Osteoblast (primary cell): ENCODE results near the gene OVOL2. TPM values are rescaled to one million over a fixed set of nuclear protein-coding genes. Genes with fewer than 3 reads are reported as not detected.

Source experiments
- DNase-seq: peaks from one replicate; pipeline ENCODE4 v3.0.0; 2011; ENCODE audit warnings: low spot score, mixed read lengths; ENCODE audit not compliant: insufficient read length; ENCODE audit errors: missing footprints
- H2AFZ ChIP-seq: 2 replicates; pipeline ENCODE4 v1.6.0; 2011; ENCODE audit warnings: mild to moderate bottlenecking, low read length
- H3K27ac ChIP-seq: 2 replicates; pipeline ENCODE4 v1.5.1; 2011; ENCODE audit warnings: mild to moderate bottlenecking, low read depth, low read length, moderate library complexity
- H3K27me3 ChIP-seq: 2 replicates; pipeline ENCODE4 v1.6.0; 2012; ENCODE audit warnings: mild to moderate bottlenecking, control low read depth, inconsistent platforms, low read length, moderate library complexity; ENCODE audit not compliant: insufficient read depth
- H3K36me3 ChIP-seq: 2 replicates; pipeline ENCODE4 v1.5.1; 2011; ENCODE audit warnings: mild to moderate bottlenecking, low read length, control low read depth, moderate library complexity; ENCODE audit not compliant: insufficient read depth
- H3K4me1 ChIP-seq: 2 replicates; pipeline ENCODE4 v1.5.1; 2011; ENCODE audit warnings: mild to moderate bottlenecking, low read length, control low read depth, moderate library complexity; ENCODE audit not compliant: insufficient read depth
- H3K4me2 ChIP-seq: 2 replicates; pipeline ENCODE4 v1.6.0; 2011; ENCODE audit warnings: mild to moderate bottlenecking, low read length; ENCODE audit not compliant: insufficient read depth
- H3K4me3 ChIP-seq: fragments of 200-600 bp; sonication (generic); 3 replicates; pipeline ENCODE4 v1.5.1; 2012; ENCODE audit warnings: mild to moderate bottlenecking, low read length, inconsistent platforms; ENCODE audit not compliant: insufficient read depth
- H3K79me2 ChIP-seq: 2 replicates; pipeline ENCODE4 v1.6.0; 2012; ENCODE audit warnings: mild to moderate bottlenecking, low read length, control low read depth, inconsistent platforms; ENCODE audit not compliant: insufficient read depth
- H3K9me3 ChIP-seq: 2 replicates; pipeline ENCODE4 v1.5.1; 2011; ENCODE audit warnings: low read depth, low read length, control low read depth
- H4K20me1 ChIP-seq: 2 replicates; pipeline ENCODE4 v1.6.0; 2012; ENCODE audit warnings: mild to moderate bottlenecking, low read length, control low read depth; ENCODE audit not compliant: insufficient read depth
- total RNA-seq: library from RNA; depleted of rRNA; stranded (reverse); fragments of >200 nt; gene quantifications from 2 replicates; pipeline ENCODE4 v1.2.3, GENCODE V29; 2012
- TF ChIP-seq, protein P1 (sequence below): IDR thresholded peaks from 2 replicates; pipeline ENCODE4 v1.5.1; 2011; ENCODE audit warnings: mild to moderate bottlenecking, low read depth, low read length, moderate library complexity; ENCODE audit errors: extremely low read depth

Gene OVOL2
- total RNA-seq, 1 donor: not detected

- no peaks in the 10 kb centered on the region for H3K9me3 ChIP-seq
- no peaks in the 10 kb centered on the region for H4K20me1 ChIP-seq
- peak; percentile 92 for DNase-seq
- no peaks in the 10 kb centered on the region for H3K79me2 ChIP-seq
- H3K4me2 ChIP-seq: peak overlapping the region; percentile 8
- peaks cover 14% of the 10 kb centered on the region for H3K4me1 ChIP-seq
- TF ChIP-seq, protein P1, sequence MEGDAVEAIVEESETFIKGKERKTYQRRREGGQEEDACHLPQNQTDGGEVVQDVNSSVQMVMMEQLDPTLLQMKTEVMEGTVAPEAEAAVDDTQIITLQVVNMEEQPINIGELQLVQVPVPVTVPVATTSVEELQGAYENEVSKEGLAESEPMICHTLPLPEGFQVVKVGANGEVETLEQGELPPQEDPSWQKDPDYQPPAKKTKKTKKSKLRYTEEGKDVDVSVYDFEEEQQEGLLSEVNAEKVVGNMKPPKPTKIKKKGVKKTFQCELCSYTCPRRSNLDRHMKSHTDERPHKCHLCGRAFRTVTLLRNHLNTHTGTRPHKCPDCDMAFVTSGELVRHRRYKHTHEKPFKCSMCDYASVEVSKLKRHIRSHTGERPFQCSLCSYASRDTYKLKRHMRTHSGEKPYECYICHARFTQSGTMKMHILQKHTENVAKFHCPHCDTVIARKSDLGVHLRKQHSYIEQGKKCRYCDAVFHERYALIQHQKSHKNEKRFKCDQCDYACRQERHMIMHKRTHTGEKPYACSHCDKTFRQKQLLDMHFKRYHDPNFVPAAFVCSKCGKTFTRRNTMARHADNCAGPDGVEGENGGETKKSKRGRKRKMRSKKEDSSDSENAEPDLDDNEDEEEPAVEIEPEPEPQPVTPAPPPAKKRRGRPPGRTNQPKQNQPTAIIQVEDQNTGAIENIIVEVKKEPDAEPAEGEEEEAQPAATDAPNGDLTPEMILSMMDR: no peak
- no peaks in the 10 kb centered on the region for H3K27me3 ChIP-seq
- H3K36me3 ChIP-seq: no peaks in the 10 kb centered on the region
- peak overlapping the region; percentile 64 for H3K27ac ChIP-seq
- H3K4me3 ChIP-seq: no peak overlapping the region
- peak overlapping the region; percentile 67 for H2AFZ ChIP-seq
Measured at GRCh38 chr20:18001131-18001921, 56.4 kb downstream of the OVOL2 start.

DNA sequence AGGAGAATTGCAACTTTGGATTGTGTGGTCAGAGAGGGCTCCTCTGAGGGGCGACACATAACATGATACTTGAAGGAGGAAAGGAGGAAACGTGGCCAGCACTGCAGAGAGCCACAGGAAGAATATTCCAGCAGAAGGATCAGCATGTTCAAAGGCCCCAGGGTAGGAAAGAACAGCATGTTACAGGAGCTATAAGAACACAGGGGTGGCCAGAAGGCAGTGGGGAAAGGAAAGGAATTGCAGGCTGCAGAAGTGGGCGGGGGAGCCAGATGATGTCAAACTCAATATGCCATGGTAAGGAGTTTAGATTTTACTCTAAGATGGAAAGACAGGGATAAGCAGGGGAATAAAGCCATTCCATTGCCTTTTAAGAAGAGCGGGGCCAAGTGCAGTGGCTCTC is 58.1 kb downstream of the OVOL2 start:
- Histone ChIP-seq H3K4me2 (no peak overlapping the region), H3K27me3 (no peaks in the 10 kb centered on the region), H3K79me2 (no peaks in the 10 kb centered on the region), H3K4me1 (peaks cover 20% of the 10 kb centered on the region), H3K36me3 (no peaks in the 10 kb centered on the region), H2AFZ (no peak overlapping the region), H3K27ac (no peak overlapping the region), H3K9me3 (no peaks in the 10 kb centered on the region), H3K4me3 (no peak overlapping the region), H4K20me1 (no peaks in the 10 kb centered on the region)
- no peak for DNase-seq
- TF ChIP-seq, protein P1: no peak

DNA sequence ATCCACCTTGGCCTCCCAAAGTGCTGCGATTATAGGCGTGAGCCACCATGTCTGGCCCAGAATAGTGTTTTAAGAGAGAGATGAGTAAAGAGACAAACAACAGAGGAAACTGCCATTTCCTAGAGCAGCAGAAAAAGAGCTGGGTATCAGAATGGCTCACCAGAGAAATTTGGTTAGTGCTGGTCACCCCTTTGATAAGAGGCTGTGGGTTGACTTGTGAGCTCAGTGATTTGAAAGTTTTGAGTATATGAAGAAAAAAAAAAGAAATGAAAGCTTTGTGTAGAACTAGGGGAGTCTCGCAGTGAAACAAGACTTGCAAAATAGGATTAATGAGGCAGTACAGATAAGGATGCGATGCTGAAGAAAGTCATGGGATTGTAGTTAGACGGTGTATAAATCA is 59.3 kb downstream of the OVOL2 start:
- H3K4me2 ChIP-seq: no peak overlapping the region
- H3K36me3 ChIP-seq: no peaks in the 10 kb centered on the region
- TF ChIP-seq, protein P1: no peak
- no peak for DNase-seq
- H3K79me2 ChIP-seq: no peaks in the 10 kb centered on the region
- no peak overlapping the region for H2AFZ ChIP-seq
- no peak overlapping the region for H3K27ac ChIP-seq
- H3K4me1 ChIP-seq: peaks cover 20% of the 10 kb centered on the region
- H4K20me1 ChIP-seq: no peaks in the 10 kb centered on the region
- no peaks in the 10 kb centered on the region for H3K27me3 ChIP-seq
- H3K4me3 ChIP-seq: no peak overlapping the region
- no peaks in the 10 kb centered on the region for H3K9me3 ChIP-seq

- peak overlapping the region; percentile 3 for H3K4me3 ChIP-seq
- H3K36me3 ChIP-seq: no peaks in the 10 kb centered on the region
- no peaks in the 10 kb centered on the region for H3K27me3 ChIP-seq
- H3K4me2 ChIP-seq: peak overlapping the region; percentile 54
- H3K27ac ChIP-seq: peak overlapping the region; percentile 13
- peaks cover 20% of the 10 kb centered on the region for H3K4me1 ChIP-seq
- TF ChIP-seq, protein P1: peak; percentile 100
- peak; percentile 76 for DNase-seq
- no peaks in the 10 kb centered on the region for H3K79me2 ChIP-seq
- H2AFZ ChIP-seq: peak overlapping the region; percentile 94
- no peaks in the 10 kb centered on the region for H4K20me1 ChIP-seq
- no peaks in the 10 kb centered on the region for H3K9me3 ChIP-seq
Measured at GRCh38 chr20:17995967-17996819, 61.5 kb downstream of the OVOL2 start.
